GM12878 (cell line): ENCODE results near the gene MPPED1. TPM values are rescaled to one million over a fixed set of nuclear protein-coding genes. Genes with fewer than 3 reads are reported as not detected.

ENCODE experiments used
- ATAC-seq: fragments of 200-7000 bp; cut with Tn5 transposase; 3 replicates; pipeline ENCODE4 v1.9.1; 2020; ENCODE audit warnings: mild to moderate bottlenecking, moderate library complexity
- BruUV-seq: library from RNA; stranded (reverse); fragments of 400-500 nt; replicated peaks from 2 replicates; lab custom pipeline; 2021; lab: Mats Ljungman, UMichigan
- CTCF ChIA-PET: fragments of 300-600 bp; sonication (Branson Sonifier 250); formaldehyde crosslinking; extraction: SDS; loops from one replicate; lab custom pipeline; 2021; ENCODE audit warnings: inconsistent platforms; lab: Yijun Ruan, JAX
- POLR2A ChIA-PET: fragments of 350-600 bp; formaldehyde crosslinking; extraction: SDS; loops from one replicate; lab custom pipeline; 2021; ENCODE audit warnings: inconsistent platforms; lab: Charles Lee
- RAD21 ChIA-PET: fragments of 300-600 bp; sonication (Branson Sonifier 250); formaldehyde crosslinking; loops from one replicate; lab custom pipeline; 2023; ENCODE audit warnings: antibody characterized with exemption; ENCODE audit not compliant: unreplicated experiment; lab: Charles Lee
- SMC1A ChIA-PET: fragments of 300-600 bp; sonication (Branson Sonifier 250); formaldehyde crosslinking; loops from one replicate; lab custom pipeline; 2023; ENCODE audit not compliant: unreplicated experiment, uncharacterized antibody; lab: Charles Lee
- DNase-seq: peaks from one replicate; pipeline ENCODE4 v3.0.0-alpha.2; 2011; ENCODE audit warnings: low read depth, low spot score
- FAIRE-seq: peaks from 3 replicates; lab custom pipeline; 2011; peaks lifted over from hg19 to GRCh38; lab: Jason Lieb, UNC
- H2AFZ ChIP-seq: 2 replicates; pipeline ENCODE4 v1.6.0; 2011; ENCODE audit warnings: low read depth, low read length, control low read depth; ENCODE audit not compliant: control insufficient read depth
- H3K27ac ChIP-seq: 2 replicates; pipeline ENCODE4 v1.5.1; 2011; ENCODE audit warnings: control low read depth; ENCODE audit not compliant: control insufficient read depth, insufficient read depth
- H3K27me3 ChIP-seq, 2 experiments: replicated peaks in 1 of 2; 2 replicates each; pipeline versions ENCODE4 v1.6.0 to v1.6.1; 2011; ENCODE audit warnings: low read length in 1 of 2; ENCODE audit not compliant: control insufficient read depth in 2 of 2, insufficient read depth in 2 of 2
- H3K36me3 ChIP-seq, 2 experiments: 2 replicates each; pipeline ENCODE4 v1.5.1; 2011; ENCODE audit warnings: low read length in 1 of 2; ENCODE audit not compliant: control insufficient read depth in 2 of 2, insufficient read depth in 2 of 2
- H3K4me1 ChIP-seq: 2 replicates; pipeline ENCODE4 v1.6.1; 2011; ENCODE audit warnings: mild to moderate bottlenecking, low read length, moderate library complexity, mixed read lengths; ENCODE audit not compliant: control insufficient read depth, insufficient read depth
- H3K4me2 ChIP-seq: 2 replicates; pipeline ENCODE4 v1.6.0; 2011; ENCODE audit warnings: control low read depth; ENCODE audit not compliant: control insufficient read depth, insufficient read depth
- H3K4me3 ChIP-seq: fragments of 200-600 bp; sonication (generic); 2 replicates; pipeline ENCODE4 v1.5.1; 2016
- H3K79me2 ChIP-seq: 2 replicates; pipeline ENCODE4 v1.6.0; 2011; ENCODE audit warnings: low read length; ENCODE audit not compliant: control insufficient read depth, insufficient read depth
- H3K9ac ChIP-seq: 2 replicates; pipeline ENCODE4 v1.8.0; 2011; ENCODE audit warnings: low read length, control low read depth, mixed read lengths; ENCODE audit not compliant: control insufficient read depth, insufficient read depth
- H3K9me3 ChIP-seq: replicated peaks from 3 replicates; pipeline ENCODE4 v1.5.1; 2011; ENCODE audit warnings: mild to moderate bottlenecking, low read length; ENCODE audit not compliant: control insufficient read depth, insufficient read depth
- H4K20me1 ChIP-seq: 2 replicates; pipeline ENCODE4 v1.6.0; 2011; ENCODE audit not compliant: control insufficient read depth, insufficient read depth
- ATF7 ChIP-seq: fragments of 450-650 bp; IDR thresholded peaks from 2 replicates; pipeline ENCODE4 v1.6.1; 2016; ENCODE audit warnings: low read depth, mild to moderate bottlenecking
- BHLHE40 ChIP-seq, 2 experiments: fragments of 450-650 bp in 1 of 2; IDR thresholded peaks; 2 replicates each; pipeline ENCODE4 v1.6.1; 2011 to 2017; ENCODE audit warnings: low read depth in 2 of 2, borderline replicate concordance in 1 of 2, improper control_type of control experiment in 1 of 2, low read length in 1 of 2, mild to moderate bottlenecking in 1 of 2
- CHD4 ChIP-seq: fragments of 200-600 bp; sonication (generic); IDR thresholded peaks from 2 replicates; pipeline ENCODE4 v1.6.1; 2016; ENCODE audit warnings: mild to moderate bottlenecking
- ETV6 ChIP-seq, 2 experiments: fragments of 450-650 bp in 1 of 2; IDR thresholded peaks in 1 of 2; conservative IDR thresholded peaks in 1 of 2; 2 replicates each; pipeline ENCODE4 v1.6.1; 2014; ENCODE audit warnings: antibody characterized with exemption in 1 of 2, borderline replicate concordance in 1 of 2, low read depth in 1 of 2, mild to moderate bottlenecking in 1 of 2, moderate library complexity in 1 of 2
- FOS ChIP-seq: IDR thresholded peaks from 3 replicates; pipeline ENCODE4 v1.6.1; 2011; ENCODE audit warnings: borderline replicate concordance; ENCODE audit not compliant: insufficient read length; ENCODE audit errors: extremely low read depth
- KLF5 ChIP-seq: fragments of 450-650 bp; IDR thresholded peaks from 2 replicates; pipeline ENCODE4 v1.6.1; 2014; ENCODE audit warnings: mild to moderate bottlenecking; ENCODE audit not compliant: partially characterized antibody
- MYB ChIP-seq: fragments of 150-350 bp; IDR thresholded peaks from 2 replicates; pipeline ENCODE4 v1.6.1; 2014; ENCODE audit warnings: mild to moderate bottlenecking, low read depth, low read length, borderline replicate concordance
- NR2C2 ChIP-seq: IDR thresholded peaks from 2 replicates; pipeline ENCODE4 v1.6.1; 2011; ENCODE audit warnings: borderline replicate concordance, low read depth; ENCODE audit not compliant: control insufficient read depth, insufficient read length
- PML ChIP-seq: IDR thresholded peaks from 2 replicates; pipeline ENCODE4 v1.6.1; 2012; ENCODE audit warnings: low read length, inconsistent platforms
- SMAD1 ChIP-seq: fragments of 450-650 bp; IDR thresholded peaks from 2 replicates; pipeline ENCODE4 v1.6.1; 2018; ENCODE audit warnings: mild to moderate bottlenecking, low read depth; ENCODE audit not compliant: partially characterized antibody
- TBL1XR1 ChIP-seq: IDR thresholded peaks from 2 replicates; pipeline ENCODE4 v1.6.1; 2012; ENCODE audit warnings: low read depth, low read length, improper control_type of control experiment
- YBX1 ChIP-seq: fragments of 450-650 bp; IDR thresholded peaks from 2 replicates; pipeline ENCODE4 v1.6.1; 2016; ENCODE audit warnings: antibody characterized with exemption
- ZBED1 ChIP-seq: IDR thresholded peaks from 2 replicates; pipeline ENCODE4 v1.6.1; 2016; ENCODE audit warnings: borderline replicate concordance
- ZBTB40 ChIP-seq: fragments of 450-650 bp; IDR thresholded peaks from 2 replicates; pipeline ENCODE4 v1.6.1; 2016; ENCODE audit warnings: mild to moderate bottlenecking, moderate library complexity, borderline replicate concordance
- ZZZ3 ChIP-seq: IDR thresholded peaks from 2 replicates; pipeline ENCODE4 v1.6.1; 2011; ENCODE audit warnings: low read depth; ENCODE audit not compliant: control insufficient read depth, insufficient read length
- WGBS: methylation state at CpG from one replicate; pipeline ENCODE4 v1.1.6; 2016; ENCODE audit warnings: low lambda C conversion rate; ENCODE audit not compliant: insufficient replicate concordance, insufficient coverage; ENCODE audit errors: missing lambda C conversion rate; 5-methylcytosine and 5-hydroxymethylcytosine counted together
- in situ Hi-C: fragments of 300-500 bp; cut with MboI; formaldehyde crosslinking; loops from 9 replicates; pipeline ENCODE4 v1.14.3; 2018; ENCODE audit warnings: mixed read lengths
- intact Hi-C: fragments of 100-400 bp; cut with micrococcal nuclease; formaldehyde crosslinking; loops from one replicate; pipeline ENCODE4 v1.14.2; 2022; ENCODE audit not compliant: unreplicated experiment
- polyA plus RNA-seq, 11 experiments: library from polyadenylated mRNA; depleted of rRNA in 4 of 11; unstranded in 6 of 11; stranded (reverse) in 5 of 11; fragments of >200 nt; fragmentation: Nextera tagmentation in 4 of 11; fragmentation: Illumina TruSeq in 1 of 11; extraction: Ambion mirVana in 4 of 11; extraction: Trizol in 1 of 11; gene quantifications; 1 replicate in 1 of 11; 2 replicates in 10 of 11; pipeline versions ENCODE4 v1.2.1 to v1.2.3, GENCODE V29; 2011 to 2016; ENCODE audit warnings: inconsistent platforms in 2 of 11, missing spikeins in 2 of 11, low read depth in 1 of 11
- total RNA-seq, 4 experiments: library from RNA; depleted of rRNA in 3 of 4; stranded (reverse); fragments of >200 nt in 3 of 4; fragmentation: Illumina TruSeq in 1 of 4; extraction: Trizol in 1 of 4; gene quantifications; 2 replicates each; pipeline versions ENCODE4 v1.2.1 to v1.2.3, GENCODE V29; 2013 to 2021
- TF ChIP-seq, protein P1 (sequence below): IDR thresholded peaks from 2 replicates; pipeline ENCODE4 v1.6.1; 2011; ENCODE audit warnings: low read depth, mild to moderate bottlenecking, low read length, moderate library complexity, borderline replicate concordance; ENCODE audit errors: extremely low read depth
- TF ChIP-seq, protein P2 (sequence below): fragments of 450-650 bp; IDR thresholded peaks from 2 replicates; pipeline ENCODE4 v1.6.1; 2017; ENCODE audit warnings: antibody characterized with exemption, mild to moderate bottlenecking, moderate library complexity

The MPPED1 gene
- total and polyA plus RNA-seq, 10 of the 15 experiments (the other 5 are each of a cell fraction or from before 2014, with no cell fraction given), result 0.11 TPM; not detected in 9

DNA sequence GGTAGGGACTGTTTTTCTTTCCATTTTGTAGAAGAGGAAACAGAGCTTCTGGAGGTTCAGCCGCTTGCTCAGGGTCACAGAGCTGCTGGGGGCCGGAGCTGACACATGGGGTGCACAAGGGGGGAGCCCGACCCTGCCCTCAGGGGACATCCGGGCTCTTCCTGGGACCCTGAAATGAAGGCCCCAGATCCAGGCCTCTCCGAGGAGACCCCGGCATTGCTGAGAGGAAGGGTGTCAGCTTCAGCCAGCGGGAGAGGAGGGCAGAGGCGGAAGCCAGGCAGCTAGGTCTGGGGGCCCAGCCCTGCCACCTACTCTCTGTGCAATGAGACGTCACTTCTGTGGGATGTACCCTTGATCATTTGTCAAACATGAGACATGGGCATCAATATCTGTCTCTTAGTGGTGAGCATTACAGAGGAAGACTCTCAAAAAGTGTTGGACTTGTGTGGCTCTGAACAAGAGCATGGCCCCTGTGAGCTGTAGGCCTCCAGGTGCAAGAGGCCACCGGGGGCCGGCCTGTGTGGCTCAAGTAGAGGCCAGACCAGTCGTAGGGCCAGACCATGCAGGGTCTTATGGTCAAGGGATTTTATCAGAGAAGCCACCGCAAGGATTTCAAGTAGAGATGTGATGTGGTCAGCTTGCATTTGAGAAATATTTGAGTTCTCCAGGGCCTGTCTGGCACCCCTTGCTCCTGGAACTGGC lies 10.3 kb downstream of the MPPED1 start:
- Histone ChIP-seq H3K79me2 (no peaks in the 10 kb centered on the region), H3K36me3 (no peaks in the 10 kb centered on the region), H3K9me3 (no peaks in the 10 kb centered on the region), H2AFZ (no peak overlapping the region), H3K9ac (no peak overlapping the region), H3K4me2 (no peak overlapping the region), H3K4me3 (no peak overlapping the region), H3K27me3 (peaks cover 0 to under 1% of the 10 kb centered on the region in 2 experiments; a peak in 3 of 4 replicates), H4K20me1 (no peaks in the 10 kb centered on the region), H3K27ac (no peak overlapping the region), H3K4me1 (no peaks in the 10 kb centered on the region)
- ChIA-PET POLR2A (no interaction called here), CTCF (no interaction called here), RAD21 (no interaction called here), SMC1A (no interaction called here)
- ATAC-seq (no peak), DNase-seq (no peak), FAIRE-seq (no peak)
- intact Hi-C loops, result no loop called here
- in situ Hi-C loops, result no loop called here
- no TSS peak for BruUV-seq
- WGBS, result 28% methylated on average over 12 of the region's 13 CpGs
- TF ChIP-seq ZBTB40 (no peak), MYB (no peak), YBX1 (no peak), FOS (no peak), ETV6 (conservative IDR thresholded peaks at IDR 0.05 in 1 of 2, IDR thresholded peaks at IDR 0.05 in 1 of 2; ENCODE audit: borderline replicate concordance in 1 of 2, low read depth in 1 of 2) (no peak), BHLHE40 (IDR thresholded peaks at IDR 0.05; ENCODE audit: borderline replicate concordance in 1 of 2, low read depth in 2 of 2, low read length in 1 of 2) (no peak), TBL1XR1 (no peak), KLF5 (no peak), NR2C2 (no peak), ATF7 (no peak), ZZZ3 (no peak), CHD4 (no peak), SMAD1 (no peak), PML (no peak), ZBED1 (no peak)
- TF ChIP-seq, protein P1, sequence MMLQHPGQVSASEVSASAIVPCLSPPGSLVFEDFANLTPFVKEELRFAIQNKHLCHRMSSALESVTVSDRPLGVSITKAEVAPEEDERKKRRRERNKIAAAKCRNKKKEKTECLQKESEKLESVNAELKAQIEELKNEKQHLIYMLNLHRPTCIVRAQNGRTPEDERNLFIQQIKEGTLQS, result no peak
- TF ChIP-seq, protein P2, sequence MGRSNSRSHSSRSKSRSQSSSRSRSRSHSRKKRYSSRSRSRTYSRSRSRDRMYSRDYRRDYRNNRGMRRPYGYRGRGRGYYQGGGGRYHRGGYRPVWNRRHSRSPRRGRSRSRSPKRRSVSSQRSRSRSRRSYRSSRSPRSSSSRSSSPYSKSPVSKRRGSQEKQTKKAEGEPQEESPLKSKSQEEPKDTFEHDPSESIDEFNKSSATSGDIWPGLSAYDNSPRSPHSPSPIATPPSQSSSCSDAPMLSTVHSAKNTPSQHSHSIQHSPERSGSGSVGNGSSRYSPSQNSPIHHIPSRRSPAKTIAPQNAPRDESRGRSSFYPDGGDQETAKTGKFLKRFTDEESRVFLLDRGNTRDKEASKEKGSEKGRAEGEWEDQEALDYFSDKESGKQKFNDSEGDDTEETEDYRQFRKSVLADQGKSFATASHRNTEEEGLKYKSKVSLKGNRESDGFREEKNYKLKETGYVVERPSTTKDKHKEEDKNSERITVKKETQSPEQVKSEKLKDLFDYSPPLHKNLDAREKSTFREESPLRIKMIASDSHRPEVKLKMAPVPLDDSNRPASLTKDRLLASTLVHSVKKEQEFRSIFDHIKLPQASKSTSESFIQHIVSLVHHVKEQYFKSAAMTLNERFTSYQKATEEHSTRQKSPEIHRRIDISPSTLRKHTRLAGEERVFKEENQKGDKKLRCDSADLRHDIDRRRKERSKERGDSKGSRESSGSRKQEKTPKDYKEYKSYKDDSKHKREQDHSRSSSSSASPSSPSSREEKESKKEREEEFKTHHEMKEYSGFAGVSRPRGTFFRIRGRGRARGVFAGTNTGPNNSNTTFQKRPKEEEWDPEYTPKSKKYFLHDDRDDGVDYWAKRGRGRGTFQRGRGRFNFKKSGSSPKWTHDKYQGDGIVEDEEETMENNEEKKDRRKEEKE, result no peak
